Astrocyte (in vitro differentiated cells and primary cell): ENCODE results near the gene NUP210.

Source experiments
- CTCF ChIP-seq: IDR thresholded peaks from 2 replicates; pipeline ENCODE4 v1.5.1; 2011; ENCODE audit warnings: low read depth, mild to moderate bottlenecking, inconsistent platforms, low read length, moderate library complexity; ENCODE audit not compliant: insufficient read depth
- EZH2 ChIP-seq: IDR thresholded peaks from 2 replicates; pipeline ENCODE4 v1.6.1; 2012; ENCODE audit warnings: mild to moderate bottlenecking, low read length, inconsistent platforms; ENCODE audit not compliant: insufficient read depth

- TF ChIP-seq CTCF: no peak
- TF ChIP-seq EZH2: no peak
Measured at GRCh38 chr3:13344663-13345062, 75.5 kb downstream of the NUP210 start.
